GM12873 (cell line): ENCODE data around the gene METAP1.

Source experiments
- TF ChIP-seq, protein P1 (sequence below): IDR thresholded peaks from 2 replicates; pipeline ENCODE4 v1.5.1; 2012; ENCODE audit warnings: low read depth, mild to moderate bottlenecking, moderate library complexity, low read length, control low read depth; ENCODE audit not compliant: insufficient read depth; ENCODE audit errors: missing control alignments

Gene METAP1

DNA sequence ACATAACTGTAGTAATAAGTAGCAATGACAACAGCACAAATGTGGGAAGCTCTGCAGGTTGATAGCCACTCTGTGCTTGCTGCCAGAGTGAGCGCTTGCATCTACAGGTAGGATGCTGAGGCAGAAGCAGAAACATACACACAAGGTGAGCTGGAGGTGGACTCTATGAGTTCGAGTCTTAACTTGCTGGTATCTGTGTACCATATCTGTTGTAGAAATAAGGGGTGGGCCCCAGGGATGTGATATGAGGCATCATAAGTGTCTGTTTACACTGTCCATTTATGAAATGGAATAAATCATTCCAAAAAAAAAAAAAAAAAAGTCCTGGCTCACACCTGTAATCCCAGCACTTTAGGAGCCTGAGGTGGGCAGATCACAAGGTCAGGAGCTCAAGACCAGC lies 33.8 kb upstream of the METAP1 start:
- TF ChIP-seq, protein P1, sequence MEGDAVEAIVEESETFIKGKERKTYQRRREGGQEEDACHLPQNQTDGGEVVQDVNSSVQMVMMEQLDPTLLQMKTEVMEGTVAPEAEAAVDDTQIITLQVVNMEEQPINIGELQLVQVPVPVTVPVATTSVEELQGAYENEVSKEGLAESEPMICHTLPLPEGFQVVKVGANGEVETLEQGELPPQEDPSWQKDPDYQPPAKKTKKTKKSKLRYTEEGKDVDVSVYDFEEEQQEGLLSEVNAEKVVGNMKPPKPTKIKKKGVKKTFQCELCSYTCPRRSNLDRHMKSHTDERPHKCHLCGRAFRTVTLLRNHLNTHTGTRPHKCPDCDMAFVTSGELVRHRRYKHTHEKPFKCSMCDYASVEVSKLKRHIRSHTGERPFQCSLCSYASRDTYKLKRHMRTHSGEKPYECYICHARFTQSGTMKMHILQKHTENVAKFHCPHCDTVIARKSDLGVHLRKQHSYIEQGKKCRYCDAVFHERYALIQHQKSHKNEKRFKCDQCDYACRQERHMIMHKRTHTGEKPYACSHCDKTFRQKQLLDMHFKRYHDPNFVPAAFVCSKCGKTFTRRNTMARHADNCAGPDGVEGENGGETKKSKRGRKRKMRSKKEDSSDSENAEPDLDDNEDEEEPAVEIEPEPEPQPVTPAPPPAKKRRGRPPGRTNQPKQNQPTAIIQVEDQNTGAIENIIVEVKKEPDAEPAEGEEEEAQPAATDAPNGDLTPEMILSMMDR: no peak

DNA sequence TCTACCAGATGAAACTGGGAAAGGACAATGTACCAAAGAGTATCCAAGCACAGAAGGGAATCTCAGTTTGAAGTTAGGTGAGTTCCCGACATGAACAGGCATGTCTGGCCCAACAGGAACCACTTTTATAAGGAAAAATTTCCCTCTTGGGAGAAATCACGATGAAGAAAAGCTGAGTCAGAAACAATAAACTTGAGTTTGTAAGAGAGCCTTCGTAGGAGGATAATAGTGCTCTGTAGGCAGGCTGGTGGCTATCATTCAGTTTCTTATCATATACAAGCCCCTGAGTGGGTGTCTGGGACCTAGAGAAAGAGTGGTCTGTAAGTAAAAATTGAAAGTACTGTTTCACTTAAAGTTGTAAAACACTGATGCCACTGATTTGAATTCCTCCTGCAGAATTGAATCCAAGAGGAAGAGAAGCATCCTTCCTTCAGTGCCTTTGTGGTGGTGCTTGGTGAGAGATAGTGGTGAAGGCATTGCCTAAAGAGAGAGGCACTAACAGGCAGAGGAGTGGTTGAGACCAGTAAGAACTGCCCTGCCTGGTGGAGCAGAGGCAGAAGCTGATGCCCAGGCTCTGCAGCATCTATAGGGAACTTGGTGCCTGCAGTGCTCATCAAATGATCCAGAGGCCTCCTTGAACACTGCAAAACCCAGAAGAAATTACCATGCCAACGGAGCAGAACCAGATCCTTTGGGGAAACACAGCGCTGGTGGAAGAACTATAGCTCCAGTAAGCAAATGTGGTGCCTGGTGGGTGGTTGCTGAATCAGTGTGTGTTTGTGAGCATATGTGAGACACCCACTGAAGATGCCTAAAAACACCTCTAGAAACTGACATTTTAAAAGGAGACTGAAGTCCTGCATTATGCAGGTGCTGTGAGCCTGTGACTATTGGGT lies 31.7 kb upstream of the METAP1 start:
- TF ChIP-seq, protein P1: no peak

DNA sequence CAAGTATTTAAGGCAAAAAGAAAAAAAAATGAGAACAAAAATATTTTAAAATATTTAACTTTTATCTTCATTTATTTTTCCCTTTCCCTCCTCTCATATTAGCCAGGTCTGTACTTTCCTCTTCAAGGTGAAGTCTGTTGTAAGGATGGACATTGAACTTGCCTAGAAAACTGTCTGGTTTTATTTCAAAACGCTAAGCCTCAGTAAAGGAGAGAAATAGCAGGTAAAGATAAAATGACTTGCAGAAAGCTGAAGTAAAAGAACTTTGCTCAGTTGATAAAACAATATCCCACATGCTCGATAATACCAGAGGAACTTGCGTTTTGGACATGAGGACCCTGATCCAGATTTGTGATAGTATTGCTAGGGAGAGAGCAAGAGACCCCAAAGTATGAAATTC lies 28.6 kb upstream of the METAP1 start:
- TF ChIP-seq, protein P1: no peak

DNA sequence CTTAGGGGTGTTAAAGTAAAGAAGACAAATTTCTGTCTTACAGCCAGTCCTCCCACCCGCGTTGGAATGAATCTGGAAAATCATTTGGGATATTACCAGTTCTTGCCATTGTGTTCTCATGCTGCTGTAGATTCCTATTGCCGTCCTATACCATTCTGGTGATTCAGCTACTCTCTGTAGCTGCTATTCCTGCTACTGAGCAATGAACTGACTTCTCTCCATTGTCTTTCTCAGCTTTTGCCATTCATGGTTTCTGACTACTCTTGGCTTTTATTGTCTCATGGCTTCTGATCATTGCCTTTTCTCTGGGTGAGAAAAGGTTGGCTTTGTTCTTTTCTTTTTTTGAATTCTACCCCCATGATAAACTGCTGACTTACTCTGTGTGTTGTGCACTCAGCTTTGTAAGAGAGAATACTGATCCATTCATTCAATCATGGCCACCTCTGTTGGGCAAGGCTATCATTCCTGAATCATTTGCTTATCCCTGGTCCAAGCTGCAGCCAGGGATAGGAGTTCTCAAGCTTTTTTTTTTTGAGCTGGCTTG lies 27.7 kb upstream of the METAP1 start:
- TF ChIP-seq, protein P1: no peak

DNA sequence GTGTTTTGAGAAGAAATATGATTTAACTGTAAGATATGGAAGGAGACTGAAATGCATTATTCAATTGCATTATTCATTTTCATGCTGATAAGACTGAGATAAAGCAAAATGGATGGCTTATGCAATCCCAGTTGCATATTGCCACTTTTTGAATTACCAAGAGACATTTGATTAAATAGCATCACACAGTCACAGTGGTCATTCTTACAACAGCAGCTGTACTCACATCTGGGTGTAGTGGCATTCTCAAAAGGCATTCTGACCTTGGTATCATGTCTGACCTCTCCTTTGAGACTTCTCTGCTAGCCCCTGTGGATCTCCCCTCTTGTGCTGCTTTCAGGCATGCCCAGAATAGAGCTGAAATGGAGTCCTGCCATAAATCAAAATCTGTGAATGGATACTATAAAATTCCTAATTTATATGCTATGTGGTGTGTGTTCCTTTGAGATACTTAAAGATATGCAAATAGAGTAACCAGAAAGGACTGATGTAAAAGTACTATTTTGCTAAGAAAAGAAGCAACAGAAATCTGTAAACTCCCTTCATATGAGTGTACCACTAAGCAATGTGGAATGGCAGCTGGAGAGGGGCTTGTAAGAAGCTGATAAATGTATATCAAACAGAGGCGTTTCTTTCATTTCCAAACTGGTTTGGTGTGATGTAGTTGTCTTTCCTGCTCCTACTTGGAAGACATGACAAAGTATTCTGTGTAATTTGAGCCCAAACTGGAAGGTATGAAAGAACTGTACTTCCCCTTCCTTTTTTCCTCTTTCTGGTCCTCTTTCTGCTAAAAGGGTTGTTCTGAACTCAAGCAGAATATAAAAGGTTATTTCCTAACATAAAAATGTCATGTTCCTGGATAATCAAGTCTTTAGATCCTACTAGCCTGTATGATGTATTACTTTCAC lies 25.4 kb upstream of the METAP1 start:
- TF ChIP-seq, protein P1: no peak

DNA sequence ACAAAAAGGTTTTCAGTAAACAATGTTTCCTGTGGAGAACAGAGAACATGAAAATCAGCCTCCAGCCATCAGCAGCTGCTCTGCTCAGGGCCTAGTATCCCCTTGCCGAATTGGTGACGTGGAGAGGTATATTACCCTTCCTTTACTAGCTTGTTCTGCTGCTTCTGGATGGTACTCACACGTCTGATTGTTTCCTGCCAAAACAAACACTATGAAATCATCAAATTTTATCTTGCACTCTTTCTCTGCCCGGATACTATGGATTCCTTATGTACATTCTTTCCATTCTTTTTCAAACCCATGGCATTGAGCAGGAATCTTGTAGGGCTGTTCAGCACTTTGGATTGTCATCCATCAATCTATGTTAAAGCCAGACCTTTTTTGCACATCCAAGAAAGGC lies 18.8 kb upstream of the METAP1 start:
- TF ChIP-seq, protein P1: no peak

DNA sequence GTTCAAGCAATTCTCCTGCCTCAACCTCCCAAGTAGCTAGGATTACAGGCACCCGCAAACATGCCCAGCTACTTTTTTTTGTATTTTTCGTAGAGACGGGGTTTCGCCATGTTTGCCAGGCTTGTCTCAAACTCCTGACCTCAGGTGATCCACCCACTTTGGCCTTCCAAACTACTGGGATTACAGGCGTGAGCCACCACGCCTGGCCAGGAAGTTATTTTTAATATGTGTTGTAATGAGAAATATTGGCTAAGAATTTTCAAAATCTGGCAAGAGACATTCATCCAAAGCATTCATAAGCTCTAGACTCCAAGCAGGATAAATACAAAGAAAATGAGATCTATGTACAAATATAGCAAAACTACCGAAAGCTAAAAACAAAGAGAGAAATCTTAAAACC lies 18.0 kb upstream of the METAP1 start:
- TF ChIP-seq, protein P1: no peak
